ENCODE data around the gene RIOK2.

Gene RIOK2

GRCh38 chr5:97225222-97225621, 42.2 kb upstream of the RIOK2 start:
- no peak for ATAC-seq
- no peak for TF ChIP-seq PATZ1 (CRISPR knock-in tag; IDR thresholded peaks at IDR 0.05; ENCODE audit: borderline replicate concordance)
- TF ChIP-seq ARNTL (CRISPR knock-in tag; IDR thresholded peaks at IDR 0.05; ENCODE audit: borderline replicate concordance, low read depth), result no peak
- no peak for TF ChIP-seq BACH2 (CRISPR knock-in tag; IDR thresholded peaks at IDR 0.05; ENCODE audit: borderline replicate concordance)
- TF ChIP-seq TOX (CRISPR knock-in tag; IDR thresholded peaks at IDR 0.05; ENCODE audit: borderline replicate concordance), result no peak
- TF ChIP-seq RARB (CRISPR knock-in tag; IDR thresholded peaks at IDR 0.05), result no peak
- TF ChIP-seq TSHZ2 (CRISPR knock-in tag; IDR thresholded peaks at IDR 0.05), result no peak
- TF ChIP-seq ZNF565 (CRISPR knock-in tag; conservative IDR thresholded peaks at IDR 0.05; ENCODE audit: low read depth), result no peak
- no peak for TF ChIP-seq POU6F1 (CRISPR knock-in tag; IDR thresholded peaks at IDR 0.05; ENCODE audit: borderline replicate concordance, low read depth)
- no peak for TF ChIP-seq ZNF8 (CRISPR knock-in tag; IDR thresholded peaks at IDR 0.05)
- TF ChIP-seq ESRRG (CRISPR knock-in tag; IDR thresholded peaks at IDR 0.05), result no peak
- no peak for TF ChIP-seq ZFP30 (CRISPR knock-in tag; IDR thresholded peaks at IDR 0.05)
- TF ChIP-seq CSRNP3 (CRISPR knock-in tag; IDR thresholded peaks at IDR 0.05), result no peak

- ATAC-seq, result no peak
- TF ChIP-seq ARNTL (CRISPR knock-in tag; IDR thresholded peaks at IDR 0.05; ENCODE audit: borderline replicate concordance, low read depth) (no peak), ZNF8 (CRISPR knock-in tag; IDR thresholded peaks at IDR 0.05) (no peak), ZNF565 (CRISPR knock-in tag; conservative IDR thresholded peaks at IDR 0.05; ENCODE audit: low read depth) (no peak), TOX (CRISPR knock-in tag; IDR thresholded peaks at IDR 0.05; ENCODE audit: borderline replicate concordance) (no peak), CREB5 (CRISPR knock-in tag; IDR thresholded peaks at IDR 0.05; ENCODE audit: low read depth) (no peak), ESRRG (CRISPR knock-in tag; IDR thresholded peaks at IDR 0.05) (no peak), ZFP3 (CRISPR knock-in tag; IDR thresholded peaks at IDR 0.05) (no peak), ZC3H10 (CRISPR knock-in tag; IDR thresholded peaks at IDR 0.05) (no peak), CSDC2 (CRISPR knock-in tag; IDR thresholded peaks at IDR 0.05) (no peak), GLIS3 (CRISPR knock-in tag; IDR thresholded peaks at IDR 0.05) (no peak), PPARA (CRISPR knock-in tag; IDR thresholded peaks at IDR 0.05; ENCODE audit: borderline replicate concordance) (no peak), CSRNP3 (CRISPR knock-in tag; IDR thresholded peaks at IDR 0.05) (no peak), PATZ1 (CRISPR knock-in tag; IDR thresholded peaks at IDR 0.05; ENCODE audit: borderline replicate concordance) (no peak), RARB (CRISPR knock-in tag; IDR thresholded peaks at IDR 0.05) (no peak), TCF4 (CRISPR knock-in tag; IDR thresholded peaks at IDR 0.05; ENCODE audit: borderline replicate concordance) (no peak), POU6F1 (CRISPR knock-in tag; IDR thresholded peaks at IDR 0.05; ENCODE audit: borderline replicate concordance, low read depth) (no peak), BACH2 (CRISPR knock-in tag; IDR thresholded peaks at IDR 0.05; ENCODE audit: borderline replicate concordance) (no peak)
These were observed 41.2 kb upstream of the RIOK2 start for GRCh38 chr5:97224112-97224750.
